ENCODE results near the gene MN1.

DNA sequence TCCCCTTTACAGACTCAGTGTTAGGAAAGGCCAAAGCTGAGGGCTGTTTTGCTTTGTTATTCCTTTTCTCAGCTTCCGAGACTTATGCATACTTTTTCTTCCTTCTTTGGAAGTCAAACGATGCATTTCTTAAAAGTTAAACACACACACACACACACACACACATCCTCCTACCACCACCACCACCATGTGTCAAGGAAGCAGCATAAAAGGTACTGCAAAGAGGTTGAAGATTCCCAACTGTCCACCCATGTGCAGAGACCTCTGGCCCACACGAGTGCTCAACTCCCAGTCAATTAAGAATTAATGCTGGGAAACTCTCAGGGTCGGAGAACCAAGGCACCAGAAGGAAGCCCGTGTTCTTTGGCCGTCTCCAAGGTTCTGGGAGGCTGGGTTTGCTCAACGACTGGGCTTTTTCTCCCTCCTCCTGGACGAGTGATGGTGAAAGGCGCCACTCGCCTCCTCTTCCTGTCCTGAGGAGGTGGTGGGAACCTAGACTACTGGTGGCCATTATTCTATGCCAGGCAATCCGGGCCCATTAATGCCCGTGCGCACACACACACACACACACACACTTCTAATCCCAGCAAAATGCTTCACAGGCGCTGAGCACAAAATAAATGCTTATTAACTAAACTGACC lies 15.1 kb downstream of the MN1 start:
- TF ChIP-seq CTCF (conservative IDR thresholded peaks at IDR 0.05; ENCODE audit: low read depth in 2 of 2) (no peak), POLR2AphosphoS5 (IDR thresholded peaks at IDR 0.05; ENCODE audit: low read depth) (no peak), EZH2 (IDR thresholded peaks at IDR 0.05; ENCODE audit: low read depth, unreplicated experiment) (no peak), REST (IDR thresholded peaks at IDR 0.05; ENCODE audit: unreplicated experiment) (no peak), EZH2phosphoT487 (IDR thresholded peaks at IDR 0.05; ENCODE audit: unreplicated experiment) (no peak), JUNB (IDR thresholded peaks at IDR 0.05; ENCODE audit: unreplicated experiment) (no peak), NANOG (IDR thresholded peaks at IDR 0.05; ENCODE audit: borderline replicate concordance) (no peak), CREB1 (CRISPR knock-in tag; IDR thresholded peaks at IDR 0.05; ENCODE audit: low read depth) (no peak), ETS1 (IDR thresholded peaks at IDR 0.05) (no peak), STAT1 (IDR thresholded peaks at IDR 0.05; ENCODE audit: unreplicated experiment) (no peak), ZNF331 (CRISPR knock-in tag; IDR thresholded peaks at IDR 0.05; ENCODE audit: low read depth) (no peak), ZNF114 (CRISPR knock-in tag; IDR thresholded peaks at IDR 0.05) (no peak)
- TF ChIP-seq, protein P1, sequence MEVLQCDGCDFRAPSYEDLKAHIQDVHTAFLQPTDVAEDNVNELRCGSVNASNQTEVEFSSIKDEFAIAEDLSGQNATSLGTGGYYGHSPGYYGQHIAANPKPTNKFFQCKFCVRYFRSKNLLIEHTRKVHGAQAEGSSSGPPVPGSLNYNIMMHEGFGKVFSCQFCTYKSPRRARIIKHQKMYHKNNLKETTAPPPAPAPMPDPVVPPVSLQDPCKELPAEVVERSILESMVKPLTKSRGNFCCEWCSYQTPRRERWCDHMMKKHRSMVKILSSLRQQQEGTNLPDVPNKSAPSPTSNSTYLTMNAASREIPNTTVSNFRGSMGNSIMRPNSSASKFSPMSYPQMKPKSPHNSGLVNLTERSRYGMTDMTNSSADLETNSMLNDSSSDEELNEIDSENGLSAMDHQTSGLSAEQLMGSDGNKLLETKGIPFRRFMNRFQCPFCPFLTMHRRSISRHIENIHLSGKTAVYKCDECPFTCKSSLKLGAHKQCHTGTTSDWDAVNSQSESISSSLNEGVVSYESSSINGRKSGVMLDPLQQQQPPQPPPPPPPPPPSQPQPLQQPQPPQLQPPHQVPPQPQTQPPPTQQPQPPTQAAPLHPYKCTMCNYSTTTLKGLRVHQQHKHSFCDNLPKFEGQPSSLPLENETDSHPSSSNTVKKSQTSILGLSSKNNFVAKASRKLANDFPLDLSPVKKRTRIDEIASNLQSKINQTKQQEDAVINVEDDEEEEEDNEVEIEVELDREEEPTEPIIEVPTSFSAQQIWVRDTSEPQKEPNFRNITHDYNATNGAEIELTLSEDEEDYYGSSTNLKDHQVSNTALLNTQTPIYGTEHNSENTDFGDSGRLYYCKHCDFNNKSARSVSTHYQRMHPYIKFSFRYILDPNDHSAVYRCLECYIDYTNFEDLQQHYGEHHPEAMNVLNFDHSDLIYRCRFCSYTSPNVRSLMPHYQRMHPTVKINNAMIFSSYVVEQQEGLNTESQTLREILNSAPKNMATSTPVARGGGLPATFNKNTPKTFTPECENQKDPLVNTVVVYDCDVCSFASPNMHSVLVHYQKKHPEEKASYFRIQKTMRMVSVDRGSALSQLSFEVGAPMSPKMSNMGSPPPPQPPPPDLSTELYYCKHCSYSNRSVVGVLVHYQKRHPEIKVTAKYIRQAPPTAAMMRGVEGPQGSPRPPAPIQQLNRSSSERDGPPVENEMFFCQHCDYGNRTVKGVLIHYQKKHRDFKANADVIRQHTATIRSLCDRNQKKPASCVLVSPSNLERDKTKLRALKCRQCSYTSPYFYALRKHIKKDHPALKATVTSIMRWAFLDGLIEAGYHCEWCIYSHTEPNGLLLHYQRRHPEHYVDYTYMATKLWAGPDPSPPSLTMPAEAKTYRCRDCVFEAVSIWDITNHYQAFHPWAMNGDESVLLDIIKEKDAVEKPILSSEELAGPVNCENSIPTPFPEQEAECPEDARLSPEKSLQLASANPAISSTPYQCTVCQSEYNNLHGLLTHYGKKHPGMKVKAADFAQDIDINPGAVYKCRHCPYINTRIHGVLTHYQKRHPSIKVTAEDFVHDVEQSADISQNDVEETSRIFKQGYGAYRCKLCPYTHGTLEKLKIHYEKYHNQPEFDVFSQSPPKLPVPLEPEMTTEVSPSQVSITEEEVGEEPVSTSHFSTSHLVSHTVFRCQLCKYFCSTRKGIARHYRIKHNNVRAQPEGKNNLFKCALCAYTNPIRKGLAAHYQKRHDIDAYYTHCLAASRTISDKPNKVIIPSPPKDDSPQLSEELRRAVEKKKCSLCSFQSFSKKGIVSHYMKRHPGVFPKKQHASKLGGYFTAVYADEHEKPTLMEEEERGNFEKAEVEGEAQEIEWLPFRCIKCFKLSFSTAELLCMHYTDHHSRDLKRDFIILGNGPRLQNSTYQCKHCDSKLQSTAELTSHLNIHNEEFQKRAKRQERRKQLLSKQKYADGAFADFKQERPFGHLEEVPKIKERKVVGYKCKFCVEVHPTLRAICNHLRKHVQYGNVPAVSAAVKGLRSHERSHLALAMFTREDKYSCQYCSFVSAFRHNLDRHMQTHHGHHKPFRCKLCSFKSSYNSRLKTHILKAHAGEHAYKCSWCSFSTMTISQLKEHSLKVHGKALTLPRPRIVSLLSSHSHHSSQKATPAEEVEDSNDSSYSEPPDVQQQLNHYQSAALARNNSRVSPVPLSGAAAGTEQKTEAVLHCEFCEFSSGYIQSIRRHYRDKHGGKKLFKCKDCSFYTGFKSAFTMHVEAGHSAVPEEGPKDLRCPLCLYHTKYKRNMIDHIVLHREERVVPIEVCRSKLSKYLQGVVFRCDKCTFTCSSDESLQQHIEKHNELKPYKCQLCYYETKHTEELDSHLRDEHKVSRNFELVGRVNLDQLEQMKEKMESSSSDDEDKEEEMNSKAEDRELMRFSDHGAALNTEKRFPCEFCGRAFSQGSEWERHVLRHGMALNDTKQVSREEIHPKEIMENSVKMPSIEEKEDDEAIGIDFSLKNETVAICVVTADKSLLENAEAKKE (CRISPR knock-in tag; IDR thresholded peaks at IDR 0.05), result no peak
